Measurements from ENCODE around the gene ZSWIM6. TPM values are rescaled to one million over a fixed set of nuclear protein-coding genes. Genes with fewer than 3 reads are reported as not detected.

Gene ZSWIM6
- polyA plus RNA-seq, 2 of the 4 experiments (the other 2 are of a cell fraction) = 8.9 to 18.0 TPM

DNA sequence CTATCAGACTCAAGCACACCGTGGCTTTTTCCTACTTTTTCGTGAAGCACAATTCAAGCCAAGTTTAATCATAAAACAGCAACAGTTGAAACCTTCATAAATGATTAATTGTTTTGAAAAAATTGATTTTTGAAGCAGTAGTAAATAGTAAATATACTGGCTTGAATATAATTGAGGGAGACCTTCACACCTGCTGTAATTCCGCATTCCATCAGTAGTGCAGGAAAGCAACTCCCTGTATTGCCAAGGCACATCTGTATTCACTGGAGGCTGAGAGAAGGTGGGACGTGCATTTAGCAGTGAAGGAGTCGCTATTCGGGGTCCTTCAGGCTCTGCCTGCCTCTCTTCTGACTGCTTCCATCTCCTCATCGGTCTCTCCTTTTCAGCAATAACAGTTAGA is 203.8 kb downstream of the ZSWIM6 start:
- no peak for DNase-seq (ENCODE audit: low read depth in 1 of 2, low spot score in 1 of 2)
- ChIA-PET POLR2A (no interaction called here), CTCF (no interaction called here)
- TF ChIP-seq ZC3H11A (IDR thresholded peaks at IDR 0.05) (no peak), JUN (IDR thresholded peaks at IDR 0.05) (no peak), NPAS2 (CRISPR knock-in tag; IDR thresholded peaks at IDR 0.05; ENCODE audit: borderline replicate concordance) (no peak), HOXB5 (CRISPR knock-in tag; IDR thresholded peaks at IDR 0.05) (no peak), KDM1A (IDR thresholded peaks at IDR 0.05; ENCODE audit: low read depth) (no peak), FOSL2 (IDR thresholded peaks at IDR 0.05) (no peak), FOSL2 (CRISPR knock-in tag; IDR thresholded peaks at IDR 0.05) (no peak), RNF2 (IDR thresholded peaks at IDR 0.05; ENCODE audit: borderline replicate concordance, low read depth) (no peak), BHLHE40 (IDR thresholded peaks at IDR 0.05; ENCODE audit: low read depth, low read length) (no peak), TP53 (CRISPR knock-in tag; IDR thresholded peaks at IDR 0.05) (no peak)
- TF ChIP-seq, protein P1, sequence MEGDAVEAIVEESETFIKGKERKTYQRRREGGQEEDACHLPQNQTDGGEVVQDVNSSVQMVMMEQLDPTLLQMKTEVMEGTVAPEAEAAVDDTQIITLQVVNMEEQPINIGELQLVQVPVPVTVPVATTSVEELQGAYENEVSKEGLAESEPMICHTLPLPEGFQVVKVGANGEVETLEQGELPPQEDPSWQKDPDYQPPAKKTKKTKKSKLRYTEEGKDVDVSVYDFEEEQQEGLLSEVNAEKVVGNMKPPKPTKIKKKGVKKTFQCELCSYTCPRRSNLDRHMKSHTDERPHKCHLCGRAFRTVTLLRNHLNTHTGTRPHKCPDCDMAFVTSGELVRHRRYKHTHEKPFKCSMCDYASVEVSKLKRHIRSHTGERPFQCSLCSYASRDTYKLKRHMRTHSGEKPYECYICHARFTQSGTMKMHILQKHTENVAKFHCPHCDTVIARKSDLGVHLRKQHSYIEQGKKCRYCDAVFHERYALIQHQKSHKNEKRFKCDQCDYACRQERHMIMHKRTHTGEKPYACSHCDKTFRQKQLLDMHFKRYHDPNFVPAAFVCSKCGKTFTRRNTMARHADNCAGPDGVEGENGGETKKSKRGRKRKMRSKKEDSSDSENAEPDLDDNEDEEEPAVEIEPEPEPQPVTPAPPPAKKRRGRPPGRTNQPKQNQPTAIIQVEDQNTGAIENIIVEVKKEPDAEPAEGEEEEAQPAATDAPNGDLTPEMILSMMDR (IDR thresholded peaks at IDR 0.05) = no peak
- no peak for FAIRE-seq
- no peak for ATAC-seq
- no peak overlapping the region for H3K4me3 ChIP-seq
- H3K4me2 ChIP-seq = no peak overlapping the region
- 97% methylated on average over 7 of the region's 7 CpGs for WGBS (ENCODE audit: missing lambda C conversion rate)
- H3K4me1 ChIP-seq = peaks cover 22% of the 10 kb centered on the region; the same call in 2 of the 3 replicates
- no peak overlapping the region for H3K27ac ChIP-seq
- H3K9me3 ChIP-seq = no peaks in the 10 kb centered on the region

DNA sequence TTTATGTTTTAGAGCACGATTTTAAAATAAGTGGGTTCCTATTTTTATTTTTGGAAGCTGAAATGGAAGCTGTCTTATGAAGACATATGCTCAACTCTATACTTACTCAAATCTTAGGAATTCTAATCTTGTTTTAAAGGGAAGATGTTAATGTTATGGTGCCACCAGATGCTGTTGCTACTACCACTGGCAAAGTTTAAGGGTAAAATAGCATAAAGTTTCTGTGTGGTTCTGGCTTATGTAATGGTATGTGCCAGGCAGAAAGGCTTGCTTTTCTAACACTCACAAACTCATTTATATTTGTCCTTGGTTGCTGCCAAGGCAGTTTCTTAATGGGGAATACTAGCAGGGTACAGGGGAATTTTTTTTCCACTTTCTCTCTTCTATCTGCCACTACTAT is 204.9 kb downstream of the ZSWIM6 start:
- 74% methylated on average over 1 of the region's 1 CpG for WGBS (ENCODE audit: missing lambda C conversion rate)
- TF ChIP-seq CHD2 (IDR thresholded peaks at IDR 0.05; ENCODE audit: low read length, partially characterized antibody) = no peak
- TF ChIP-seq ZFP36 (IDR thresholded peaks at IDR 0.05; ENCODE audit: borderline replicate concordance, partially characterized antibody) = no peak
- TF ChIP-seq, protein P2, sequence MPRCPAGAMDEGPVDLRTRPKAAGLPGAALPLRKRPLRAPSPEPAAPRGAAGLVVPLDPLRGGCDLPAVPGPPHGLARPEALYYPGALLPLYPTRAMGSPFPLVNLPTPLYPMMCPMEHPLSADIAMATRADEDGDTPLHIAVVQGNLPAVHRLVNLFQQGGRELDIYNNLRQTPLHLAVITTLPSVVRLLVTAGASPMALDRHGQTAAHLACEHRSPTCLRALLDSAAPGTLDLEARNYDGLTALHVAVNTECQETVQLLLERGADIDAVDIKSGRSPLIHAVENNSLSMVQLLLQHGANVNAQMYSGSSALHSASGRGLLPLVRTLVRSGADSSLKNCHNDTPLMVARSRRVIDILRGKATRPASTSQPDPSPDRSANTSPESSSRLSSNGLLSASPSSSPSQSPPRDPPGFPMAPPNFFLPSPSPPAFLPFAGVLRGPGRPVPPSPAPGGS (IDR thresholded peaks at IDR 0.05) = no peak
- TF ChIP-seq, protein P1 (IDR thresholded peaks at IDR 0.05) = no peak
- TF ChIP-seq GATA3 (IDR thresholded peaks at IDR 0.05; ENCODE audit: borderline replicate concordance) = no peak
- TF ChIP-seq, protein P3, sequence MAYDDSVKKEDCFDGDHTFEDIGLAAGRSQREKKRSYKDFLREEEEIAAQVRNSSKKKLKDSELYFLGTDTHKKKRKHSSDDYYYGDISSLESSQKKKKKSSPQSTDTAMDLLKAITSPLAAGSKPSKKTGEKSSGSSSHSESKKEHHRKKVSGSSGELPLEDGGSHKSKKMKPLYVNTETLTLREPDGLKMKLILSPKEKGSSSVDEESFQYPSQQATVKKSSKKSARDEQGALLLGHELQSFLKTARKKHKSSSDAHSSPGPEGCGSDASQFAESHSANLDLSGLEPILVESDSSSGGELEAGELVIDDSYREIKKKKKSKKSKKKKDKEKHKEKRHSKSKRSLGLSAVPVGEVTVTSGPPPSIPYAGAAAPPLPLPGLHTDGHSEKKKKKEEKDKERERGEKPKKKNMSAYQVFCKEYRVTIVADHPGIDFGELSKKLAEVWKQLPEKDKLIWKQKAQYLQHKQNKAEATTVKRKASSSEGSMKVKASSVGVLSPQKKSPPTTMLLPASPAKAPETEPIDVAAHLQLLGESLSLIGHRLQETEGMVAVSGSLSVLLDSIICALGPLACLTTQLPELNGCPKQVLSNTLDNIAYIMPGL (CRISPR knock-in tag; IDR thresholded peaks at IDR 0.05; ENCODE audit: borderline replicate concordance) = no peak
- no peak for TF ChIP-seq KDM5A (IDR thresholded peaks at IDR 0.05)
- no peak for TF ChIP-seq POLR2A (IDR thresholded peaks at IDR 0.05; ENCODE audit: low read length)
- TF ChIP-seq SREBF2 (IDR thresholded peaks at IDR 0.05) = no peak
- TF ChIP-seq HOXB5 (CRISPR knock-in tag; IDR thresholded peaks at IDR 0.05) = no peak
- TF ChIP-seq JUNB (IDR thresholded peaks at IDR 0.05) = no peak
- no peak for TF ChIP-seq CHD4 (IDR thresholded peaks at IDR 0.05; ENCODE audit: borderline replicate concordance)
- TF ChIP-seq KDM1A (IDR thresholded peaks at IDR 0.05; ENCODE audit: low read depth) = no peak
- no peak for TF ChIP-seq MAZ (IDR thresholded peaks at IDR 0.05; ENCODE audit: borderline replicate concordance, low read depth, low read length)
- ATAC-seq = no peak
- FAIRE-seq = no peak
- peaks cover 6% of the 10 kb centered on the region; the same call in 2 of the 3 replicates for H3K9me3 ChIP-seq
- no peak for DNase-seq (ENCODE audit: low read depth in 1 of 2, low spot score in 1 of 2)
- CTCF ChIA-PET = interaction anchor here (1.2 kb wide), 1 partner anchor 122 kb away, joined by 3 read pairs; no protein-coding TSS in a partner anchor
- H3K4me3 ChIP-seq = no peak overlapping the region
- POLR2A ChIA-PET = no interaction called here
- no peak overlapping the region for H3K27ac ChIP-seq
- H3K4me2 ChIP-seq = no peak overlapping the region
- peaks cover 22% of the 10 kb centered on the region; the same call in 2 of the 3 replicates for H3K4me1 ChIP-seq
